Uterus (tissue), 4 donors: Measurements from ENCODE around the gene CTRB1. TPM values are rescaled to one million over a fixed set of nuclear protein-coding genes. Genes with fewer than 3 reads are reported as not detected.

Source experiments
- DNase-seq, 2 donors: peaks; one replicate each; pipeline ENCODE4 v3.0.0-alpha.2; 2019 to 2020
- H3K27ac ChIP-seq, 2 donors: fragments of 200-600 bp; sonication (generic); 1 replicate in 1 of 2; 2 replicates in 1 of 2; pipeline ENCODE4 v1.5.1; 2016 to 2018
- H3K27me3 ChIP-seq, 2 donors: fragments of 200-600 bp; sonication (generic); one replicate each; pipeline ENCODE4 v1.5.1; 2018 to 2019; ENCODE audit warnings: control low read depth in 1 of 2
- H3K36me3 ChIP-seq, 2 donors: fragments of 200-600 bp; sonication (generic); one replicate each; pipeline ENCODE4 v1.5.1; 2019; ENCODE audit warnings: control low read depth in 1 of 2
- H3K4me1 ChIP-seq, 2 donors: fragments of 200-600 bp; sonication (generic); one replicate each; pipeline ENCODE4 v1.5.1; 2018 to 2019; ENCODE audit warnings: control low read depth in 1 of 2
- H3K4me3 ChIP-seq, 2 donors: fragments of 200-600 bp; sonication (generic); 1 replicate in 1 of 2; 2 replicates in 1 of 2; pipeline ENCODE4 v1.5.1; 2018 to 2019; ENCODE audit warnings: mild to moderate bottlenecking in 1 of 2
- H3K9me3 ChIP-seq, 2 donors: fragments of 200-600 bp; sonication (generic); one replicate each; pipeline ENCODE4 v1.5.1; 2019; ENCODE audit warnings: control low read depth in 1 of 2
- CTCF ChIP-seq, 4 experiments: fragments of 200-600 bp in 2 of 4; fragments of 450-650 bp in 2 of 4; sonication (generic) in 2 of 4; IDR thresholded peaks; one replicate each; pipeline ENCODE4 v1.5.1; 2016 to 2019; ENCODE audit warnings: antibody characterized with exemption in 4 of 4, mild to moderate bottlenecking in 2 of 4, moderate library complexity in 1 of 4
- POLR2A ChIP-seq, 2 donors: fragments of 450-650 bp; IDR thresholded peaks; one replicate each; pipeline ENCODE4 v1.6.1; 2016; ENCODE audit warnings: antibody characterized with exemption in 2 of 2, mild to moderate bottlenecking in 1 of 2, moderate library complexity in 1 of 2
- intact Hi-C: fragments of 100-400 bp; cut with DNase I; formaldehyde crosslinking; loops from one replicate; pipeline ENCODE4 v1.15.1; 2023; ENCODE audit warnings: low total_unique reads
- total RNA-seq, 4 donors: library from RNA; depleted of rRNA in 3 of 4; stranded (reverse); fragments of >200 nt in 3 of 4; gene quantifications; one replicate each; pipeline versions ENCODE4 v1.1.0 to v1.2.4, GENCODE V29; 2014 to 2023
- donor health status: DM: yes; HTN: yes; CAD: no.

Gene CTRB1
- total RNA-seq, 4 donors from 2014 or later = not detected

- Histone ChIP-seq H3K36me3 (no peaks in the 10 kb centered on the region), H3K4me1 (no peaks in the 10 kb centered on the region), H3K27me3 (no peaks in the 10 kb centered on the region), H3K4me3 (no peak overlapping the region), H3K27ac (no peak overlapping the region), H3K9me3 (no peaks in the 10 kb centered on the region)
- DNase-seq = no peak
- TF ChIP-seq POLR2A (IDR thresholded peaks at IDR 0.05) = no peak
- TF ChIP-seq CTCF (IDR thresholded peaks at IDR 0.05) = no peak
- intact Hi-C loops = no loop called here
Measured at GRCh38 chr16:75216127-75216526, 2.7 kb upstream of the CTRB1 start.

GRCh38 chr16:75216576-75216975, 2.2 kb upstream of the CTRB1 start:
- H3K27me3 ChIP-seq = no peaks in the 10 kb centered on the region
- no peaks in the 10 kb centered on the region for H3K4me1 ChIP-seq
- no peaks in the 10 kb centered on the region for H3K9me3 ChIP-seq
- no peaks in the 10 kb centered on the region for H3K36me3 ChIP-seq
- intact Hi-C loops = no loop called here
- no peak overlapping the region for H3K27ac ChIP-seq
- TF ChIP-seq CTCF (IDR thresholded peaks at IDR 0.05) = no peak
- no peak for TF ChIP-seq POLR2A (IDR thresholded peaks at IDR 0.05)
- no peak for DNase-seq
- H3K4me3 ChIP-seq = no peak overlapping the region

- TF ChIP-seq POLR2A (IDR thresholded peaks at IDR 0.05) (no peak), CTCF (IDR thresholded peaks at IDR 0.05) (no peak)
- Histone ChIP-seq H3K4me3 (no peak overlapping the region), H3K36me3 (no peaks in the 10 kb centered on the region), H3K27ac (no peak overlapping the region), H3K9me3 (no peaks in the 10 kb centered on the region), H3K4me1 (no peaks in the 10 kb centered on the region), H3K27me3 (no peaks in the 10 kb centered on the region)
- intact Hi-C loops = no loop called here
- no peak for DNase-seq
Measured at GRCh38 chr16:75217389-75217851, 1.4 kb upstream of the CTRB1 start.

GRCh38 chr16:75219088-75219487, 300 bp downstream of the CTRB1 start:
- Histone ChIP-seq H3K27ac (no peak overlapping the region), H3K36me3 (no peaks in the 10 kb centered on the region), H3K4me3 (no peak overlapping the region), H3K4me1 (no peaks in the 10 kb centered on the region), H3K9me3 (no peaks in the 10 kb centered on the region), H3K27me3 (no peaks in the 10 kb centered on the region)
- no peak for TF ChIP-seq CTCF (IDR thresholded peaks at IDR 0.05)
- TF ChIP-seq POLR2A (IDR thresholded peaks at IDR 0.05) = no peak
- no peak for DNase-seq
- intact Hi-C loops = no loop called here

GRCh38 chr16:75219838-75220237, 1.1 kb downstream of the CTRB1 start:
- Histone ChIP-seq H3K9me3 (no peaks in the 10 kb centered on the region), H3K27me3 (no peaks in the 10 kb centered on the region), H3K27ac (no peak overlapping the region), H3K36me3 (no peaks in the 10 kb centered on the region), H3K4me3 (no peak overlapping the region), H3K4me1 (no peaks in the 10 kb centered on the region)
- intact Hi-C loops = no loop called here
- no peak for TF ChIP-seq CTCF (IDR thresholded peaks at IDR 0.05)
- no peak for TF ChIP-seq POLR2A (IDR thresholded peaks at IDR 0.05)
- no peak for DNase-seq
